EL (cell line): ENCODE measurements around the gene GDI2.

Experiments used
- DNase-seq: peaks from one replicate; pipeline ENCODE4 v3.0.0-alpha.2; 2016

Gene GDI2

GRCh38 chr10:5736591-5736990 lies 76.6 kb downstream of the GDI2 start:
- no peak for DNase-seq

GRCh38 chr10:5735119-5735518 lies 78.1 kb downstream of the GDI2 start:
- no peak for DNase-seq

- DNase-seq, result no peak
Measured at GRCh38 chr10:5732141-5732540, 81.1 kb downstream of the GDI2 start.

- DNase-seq, result no peak
Measured at GRCh38 chr10:5731559-5731958, 81.7 kb downstream of the GDI2 start.

GRCh38 chr10:5730766-5731165 lies 82.5 kb downstream of the GDI2 start:
- DNase-seq, result no peak

- no peak for DNase-seq
Measured at GRCh38 chr10:5723692-5724091, 89.5 kb downstream of the GDI2 start.

GRCh38 chr10:5720182-5720581 lies 93.1 kb downstream of the GDI2 start:
- DNase-seq, result no peak

GRCh38 chr10:5719546-5719945 lies 93.7 kb downstream of the GDI2 start:
- no peak for DNase-seq
